GM20000 (cell line): ENCODE results near the gene C2CD2.

Source experiments
- DNase-seq: peaks from one replicate; pipeline ENCODE4 v3.0.0; 2012; ENCODE audit warnings: low spot score
- TF ChIP-seq, protein P1 (sequence below): IDR thresholded peaks from 2 replicates; pipeline ENCODE4 v1.5.1; 2012; ENCODE audit warnings: mild to moderate bottlenecking, control low read depth; ENCODE audit errors: extremely low read depth, missing control alignments

The C2CD2 gene

DNA sequence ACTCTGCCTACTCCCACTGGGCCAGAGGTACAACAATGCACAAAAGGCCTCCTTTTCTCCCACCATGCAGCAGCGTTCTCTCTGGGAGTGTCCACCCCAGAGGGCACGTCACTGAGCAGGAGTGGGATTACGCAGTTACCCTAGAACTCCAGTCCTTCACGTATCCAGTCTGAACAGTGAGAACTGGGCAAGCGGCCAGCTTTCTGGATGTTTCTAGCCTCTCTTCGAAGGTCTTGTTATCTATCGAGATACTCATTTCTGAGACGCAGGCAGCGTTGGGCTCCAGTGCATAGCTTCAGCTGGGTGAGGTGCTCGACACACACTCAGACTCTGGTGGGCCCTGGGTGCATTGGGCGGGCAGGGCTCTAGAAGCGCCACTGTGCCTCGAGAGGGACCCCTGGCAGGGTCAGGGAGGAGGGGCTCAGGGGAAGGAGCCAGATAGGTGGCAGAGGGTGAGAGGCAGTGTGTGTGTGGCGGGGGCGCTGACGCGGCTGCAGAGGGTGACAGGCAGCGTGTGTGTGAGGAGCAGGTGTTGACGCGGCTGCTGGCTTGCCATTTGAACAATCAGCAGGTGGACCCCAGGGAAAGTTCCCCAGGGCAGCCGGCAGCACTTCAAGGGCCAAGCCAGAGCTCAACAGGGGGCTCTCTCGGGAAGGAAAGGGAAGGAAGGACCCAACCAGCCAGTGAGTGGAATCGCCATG, 102.6 kb downstream of the C2CD2 start:
- DNase-seq: no peak
- TF ChIP-seq, protein P1, sequence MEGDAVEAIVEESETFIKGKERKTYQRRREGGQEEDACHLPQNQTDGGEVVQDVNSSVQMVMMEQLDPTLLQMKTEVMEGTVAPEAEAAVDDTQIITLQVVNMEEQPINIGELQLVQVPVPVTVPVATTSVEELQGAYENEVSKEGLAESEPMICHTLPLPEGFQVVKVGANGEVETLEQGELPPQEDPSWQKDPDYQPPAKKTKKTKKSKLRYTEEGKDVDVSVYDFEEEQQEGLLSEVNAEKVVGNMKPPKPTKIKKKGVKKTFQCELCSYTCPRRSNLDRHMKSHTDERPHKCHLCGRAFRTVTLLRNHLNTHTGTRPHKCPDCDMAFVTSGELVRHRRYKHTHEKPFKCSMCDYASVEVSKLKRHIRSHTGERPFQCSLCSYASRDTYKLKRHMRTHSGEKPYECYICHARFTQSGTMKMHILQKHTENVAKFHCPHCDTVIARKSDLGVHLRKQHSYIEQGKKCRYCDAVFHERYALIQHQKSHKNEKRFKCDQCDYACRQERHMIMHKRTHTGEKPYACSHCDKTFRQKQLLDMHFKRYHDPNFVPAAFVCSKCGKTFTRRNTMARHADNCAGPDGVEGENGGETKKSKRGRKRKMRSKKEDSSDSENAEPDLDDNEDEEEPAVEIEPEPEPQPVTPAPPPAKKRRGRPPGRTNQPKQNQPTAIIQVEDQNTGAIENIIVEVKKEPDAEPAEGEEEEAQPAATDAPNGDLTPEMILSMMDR: no peak

DNA sequence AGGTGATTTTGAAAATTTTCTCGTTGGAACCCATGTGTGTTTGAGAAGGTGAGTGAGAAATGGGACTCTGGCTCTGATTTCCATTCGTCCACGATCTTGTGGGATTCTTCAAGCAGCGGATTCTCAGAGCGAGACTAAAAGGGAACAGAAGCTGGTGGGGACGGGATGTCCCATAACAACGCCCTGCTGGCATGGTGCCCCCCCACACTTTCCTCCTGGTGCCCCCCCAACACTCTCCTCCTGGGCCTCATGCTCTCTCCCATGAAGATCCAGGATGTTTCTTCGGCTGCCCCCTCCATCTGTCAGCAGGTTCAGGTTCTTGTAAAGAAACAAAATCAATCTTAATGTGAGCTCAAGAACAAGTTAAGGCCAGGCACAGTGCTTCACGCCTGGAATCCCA, 103.7 kb downstream of the C2CD2 start:
- TF ChIP-seq, protein P1: no peak
- DNase-seq: no peak

DNA sequence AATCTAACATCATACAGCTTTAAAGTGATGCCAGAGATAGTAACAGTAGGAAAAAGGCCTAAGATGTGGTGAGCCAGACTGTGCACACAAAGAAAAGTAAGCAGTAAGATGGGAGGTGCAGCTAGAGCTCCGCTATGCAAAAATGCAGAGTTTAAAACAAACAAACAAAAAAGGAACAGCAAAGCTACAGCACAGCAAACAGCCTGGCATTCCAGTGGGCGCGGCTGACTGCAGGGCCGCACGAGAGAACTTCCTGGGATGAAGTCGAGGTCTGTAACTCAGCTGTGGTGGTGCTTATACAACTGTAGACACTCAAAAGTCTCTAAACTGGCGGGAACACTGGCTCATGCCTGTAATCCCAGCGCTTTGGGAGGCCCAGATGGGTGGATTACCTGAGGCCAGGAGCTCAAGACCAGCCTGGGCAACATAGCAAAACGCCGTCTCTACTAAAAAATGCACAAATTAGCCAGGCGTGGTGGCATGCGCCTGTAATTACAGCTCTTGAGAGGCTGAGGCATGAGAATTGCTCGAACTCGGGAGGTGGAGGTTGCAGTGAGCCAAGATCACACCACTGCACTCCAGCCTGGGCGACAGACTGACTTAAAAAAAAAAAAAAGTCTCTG, 104.7 kb downstream of the C2CD2 start:
- no peak for DNase-seq
- TF ChIP-seq, protein P1: no peak

GRCh38 chr21:41848533-41848932, 105.3 kb downstream of the C2CD2 start:
- DNase-seq: no peak
- TF ChIP-seq, protein P1: no peak

DNA sequence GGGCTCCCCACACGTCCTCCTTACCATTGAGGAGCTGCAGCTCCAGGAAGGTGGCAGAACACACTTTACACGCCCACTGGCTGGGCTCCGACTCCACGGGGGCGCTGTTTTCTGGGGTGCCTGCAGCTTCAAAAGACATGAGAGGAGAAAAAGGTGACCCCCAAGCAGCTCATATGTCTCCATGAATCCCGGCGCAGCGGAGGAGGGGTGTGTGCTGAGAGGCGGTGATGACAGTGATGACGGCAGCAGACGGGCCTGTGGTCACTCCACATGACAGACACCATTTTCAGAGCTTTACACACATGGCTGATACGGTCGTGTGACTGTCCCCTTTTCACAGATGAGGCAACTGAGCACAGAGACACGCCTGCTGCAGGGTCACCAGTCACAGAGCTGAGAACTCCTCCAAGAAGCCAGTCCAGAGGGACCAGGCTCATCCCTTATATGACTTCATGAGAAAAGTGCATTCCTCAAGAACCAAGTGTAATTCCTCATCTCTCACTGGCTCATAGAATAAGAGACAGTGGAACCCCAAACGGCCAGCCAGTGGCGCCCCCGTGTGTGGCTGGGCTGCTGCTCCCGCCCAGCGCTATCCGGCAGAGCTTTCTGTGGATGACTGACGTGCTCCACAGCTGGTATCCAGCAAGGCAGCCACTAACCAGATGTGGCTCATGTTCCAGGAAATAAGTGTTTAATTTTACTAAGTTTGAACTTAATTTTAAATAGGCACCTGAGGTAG, 106.6 kb downstream of the C2CD2 start:
- TF ChIP-seq, protein P1: no peak
- DNase-seq: no peak

- TF ChIP-seq, protein P1: no peak
- no peak for DNase-seq
Measured at GRCh38 chr21:41846536-41846935, 107.3 kb downstream of the C2CD2 start.

DNA sequence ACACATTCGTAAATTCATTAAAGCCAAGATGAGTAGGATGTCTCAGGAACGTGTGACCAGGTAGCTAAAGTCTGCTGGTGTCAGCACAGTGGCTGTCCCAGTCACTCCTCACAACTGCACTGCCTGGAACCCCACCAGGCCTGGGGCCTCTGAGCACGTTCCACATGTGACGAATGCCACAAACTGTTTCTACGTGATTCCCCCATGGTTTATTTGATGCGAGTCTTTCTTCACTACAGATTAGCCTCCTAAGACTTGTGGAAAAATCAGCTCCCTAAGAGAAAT, 107.8 kb downstream of the C2CD2 start:
- TF ChIP-seq, protein P1: no peak
- DNase-seq: no peak
